Hepatocyte (in vitro differentiated cells): Measurements from ENCODE around the gene CRABP2.

Source experiments
- EZH2 ChIP-seq: fragments of 200-600 bp; sonication (generic); IDR thresholded peaks from 2 replicates; pipeline ENCODE4 v1.6.1; 2016; ENCODE audit warnings: antibody characterized with exemption, mild to moderate bottlenecking, borderline replicate concordance
- EZH2phosphoT487 ChIP-seq: fragments of 200-600 bp; sonication (generic); IDR thresholded peaks from one replicate; pipeline ENCODE4 v1.6.1; 2018; ENCODE audit warnings: antibody characterized with exemption, mild to moderate bottlenecking, low read depth, moderate library complexity; ENCODE audit not compliant: unreplicated experiment, severe bottlenecking
- TF ChIP-seq, protein P1 (sequence below): fragments of 200-600 bp; sonication (generic); IDR thresholded peaks from 2 replicates; pipeline ENCODE4 v1.5.1; 2016; ENCODE audit warnings: antibody characterized with exemption, mild to moderate bottlenecking; ENCODE audit not compliant: poor library complexity

DNA sequence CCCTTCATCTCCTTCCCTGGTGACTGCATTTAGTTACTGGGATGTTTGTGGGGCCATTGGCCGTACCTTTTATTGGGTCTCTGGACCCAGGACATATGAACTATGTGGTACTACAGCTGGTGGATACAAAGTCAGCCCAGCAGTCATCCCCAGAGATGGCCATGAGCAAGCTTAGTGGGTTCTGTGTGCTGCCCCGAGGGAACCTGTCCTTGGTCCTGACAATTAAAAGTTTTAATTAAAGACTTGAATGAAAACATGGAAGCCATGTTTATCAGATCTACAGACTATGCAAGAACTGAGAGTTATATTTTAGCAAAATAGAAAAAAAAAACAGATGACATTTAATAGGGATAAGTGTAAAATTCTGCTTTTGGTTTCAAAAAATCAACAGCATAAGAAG, 25.3 kb downstream of the CRABP2 start:
- TF ChIP-seq, protein P1, sequence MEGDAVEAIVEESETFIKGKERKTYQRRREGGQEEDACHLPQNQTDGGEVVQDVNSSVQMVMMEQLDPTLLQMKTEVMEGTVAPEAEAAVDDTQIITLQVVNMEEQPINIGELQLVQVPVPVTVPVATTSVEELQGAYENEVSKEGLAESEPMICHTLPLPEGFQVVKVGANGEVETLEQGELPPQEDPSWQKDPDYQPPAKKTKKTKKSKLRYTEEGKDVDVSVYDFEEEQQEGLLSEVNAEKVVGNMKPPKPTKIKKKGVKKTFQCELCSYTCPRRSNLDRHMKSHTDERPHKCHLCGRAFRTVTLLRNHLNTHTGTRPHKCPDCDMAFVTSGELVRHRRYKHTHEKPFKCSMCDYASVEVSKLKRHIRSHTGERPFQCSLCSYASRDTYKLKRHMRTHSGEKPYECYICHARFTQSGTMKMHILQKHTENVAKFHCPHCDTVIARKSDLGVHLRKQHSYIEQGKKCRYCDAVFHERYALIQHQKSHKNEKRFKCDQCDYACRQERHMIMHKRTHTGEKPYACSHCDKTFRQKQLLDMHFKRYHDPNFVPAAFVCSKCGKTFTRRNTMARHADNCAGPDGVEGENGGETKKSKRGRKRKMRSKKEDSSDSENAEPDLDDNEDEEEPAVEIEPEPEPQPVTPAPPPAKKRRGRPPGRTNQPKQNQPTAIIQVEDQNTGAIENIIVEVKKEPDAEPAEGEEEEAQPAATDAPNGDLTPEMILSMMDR, result no peak
- TF ChIP-seq EZH2phosphoT487 (no peak), EZH2 (no peak)
